PFSK-1 (cell line): ENCODE measurements around the gene NEK11.

Experiments
- REST ChIP-seq, 2 experiments: IDR thresholded peaks; 2 replicates each; pipeline versions ENCODE4 v1.6.1 to v1.8.0; 2011 to 2012; ENCODE audit warnings: low read depth in 2 of 2, low read length in 2 of 2, control low read depth in 1 of 2, inconsistent platforms in 1 of 2, mild to moderate bottlenecking in 1 of 2, moderate library complexity in 1 of 2; ENCODE audit not compliant: insufficient read depth in 1 of 2
- SIN3A ChIP-seq: IDR thresholded peaks from 2 replicates; pipeline ENCODE4 v1.6.1; 2012; ENCODE audit warnings: mild to moderate bottlenecking, low read length, moderate library complexity, borderline replicate concordance; ENCODE audit not compliant: insufficient read depth

DNA sequence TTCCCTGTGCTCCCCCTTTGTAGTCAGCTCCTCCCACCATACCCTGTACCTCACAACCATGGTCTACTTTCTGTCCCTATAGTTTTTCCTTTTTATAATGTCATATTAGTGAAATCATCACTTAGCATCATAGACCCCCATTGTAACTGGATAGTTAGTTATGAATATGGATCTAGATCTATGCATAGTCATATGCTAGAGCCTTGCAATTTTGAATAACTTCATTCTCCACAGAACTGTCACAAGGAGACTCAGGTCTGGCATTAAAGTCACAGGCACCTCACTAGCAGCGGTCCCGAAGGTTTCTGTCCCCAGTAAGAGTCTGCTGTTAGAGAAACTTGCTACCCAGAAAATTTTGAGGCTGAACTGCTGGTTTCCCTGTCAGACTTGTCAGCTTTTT is 252.9 kb downstream of the NEK11 start:
- TF ChIP-seq SIN3A (no peak), REST (IDR thresholded peaks at IDR 0.05; ENCODE audit: insufficient read depth in 1 of 2, low read depth in 2 of 2, low read length in 2 of 2) (no peak)
